Uterus (tissue), 2 donors: ENCODE measurements around the gene OSCP1.

Experiments used
- POLR2A ChIP-seq, 2 donors: fragments of 450-650 bp; IDR thresholded peaks; one replicate each; pipeline ENCODE4 v1.6.1; 2016; ENCODE audit warnings: antibody characterized with exemption in 2 of 2, mild to moderate bottlenecking in 1 of 2, moderate library complexity in 1 of 2
- TF ChIP-seq, protein P1 (sequence below), 4 experiments: fragments of 200-600 bp in 2 of 4; fragments of 450-650 bp in 2 of 4; sonication (generic) in 2 of 4; IDR thresholded peaks; one replicate each; pipeline ENCODE4 v1.5.1; 2016 to 2019; ENCODE audit warnings: antibody characterized with exemption in 4 of 4, mild to moderate bottlenecking in 2 of 4, moderate library complexity in 1 of 4

DNA sequence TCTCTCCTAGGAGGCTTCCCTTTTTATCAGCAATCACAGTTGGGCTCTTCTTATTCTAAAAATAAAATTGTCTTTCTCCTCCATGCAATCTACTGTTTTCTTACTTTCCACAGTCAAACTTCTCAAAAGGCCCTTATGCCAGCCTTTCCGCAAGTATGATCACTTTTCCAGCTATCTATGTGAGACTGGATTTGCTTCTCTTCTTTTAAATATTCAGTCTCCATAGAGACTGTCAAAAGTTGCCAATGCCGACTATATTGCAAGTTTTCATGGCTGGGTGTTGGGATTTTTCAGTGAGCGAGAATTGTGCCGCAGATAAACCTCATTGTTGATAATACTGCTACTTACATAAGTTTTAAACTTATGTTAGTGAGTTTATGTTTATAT lies 47.8 kb downstream of the OSCP1 start:
- TF ChIP-seq, protein P1, sequence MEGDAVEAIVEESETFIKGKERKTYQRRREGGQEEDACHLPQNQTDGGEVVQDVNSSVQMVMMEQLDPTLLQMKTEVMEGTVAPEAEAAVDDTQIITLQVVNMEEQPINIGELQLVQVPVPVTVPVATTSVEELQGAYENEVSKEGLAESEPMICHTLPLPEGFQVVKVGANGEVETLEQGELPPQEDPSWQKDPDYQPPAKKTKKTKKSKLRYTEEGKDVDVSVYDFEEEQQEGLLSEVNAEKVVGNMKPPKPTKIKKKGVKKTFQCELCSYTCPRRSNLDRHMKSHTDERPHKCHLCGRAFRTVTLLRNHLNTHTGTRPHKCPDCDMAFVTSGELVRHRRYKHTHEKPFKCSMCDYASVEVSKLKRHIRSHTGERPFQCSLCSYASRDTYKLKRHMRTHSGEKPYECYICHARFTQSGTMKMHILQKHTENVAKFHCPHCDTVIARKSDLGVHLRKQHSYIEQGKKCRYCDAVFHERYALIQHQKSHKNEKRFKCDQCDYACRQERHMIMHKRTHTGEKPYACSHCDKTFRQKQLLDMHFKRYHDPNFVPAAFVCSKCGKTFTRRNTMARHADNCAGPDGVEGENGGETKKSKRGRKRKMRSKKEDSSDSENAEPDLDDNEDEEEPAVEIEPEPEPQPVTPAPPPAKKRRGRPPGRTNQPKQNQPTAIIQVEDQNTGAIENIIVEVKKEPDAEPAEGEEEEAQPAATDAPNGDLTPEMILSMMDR (IDR thresholded peaks at IDR 0.05): no peak
- no peak for TF ChIP-seq POLR2A (IDR thresholded peaks at IDR 0.05)
